Adrenal gland (tissue), 12 donors: Measurements from ENCODE around the gene RTN4. TPM values are rescaled to one million over a fixed set of nuclear protein-coding genes. Genes with fewer than 3 reads are reported as not detected.

ENCODE experiments used
- DNase-seq, 7 donors: peaks; one replicate each; pipeline ENCODE4 v3.0.0-alpha.2; 2019 to 2020
- H3K27ac ChIP-seq, 5 donors: fragments of 200-600 bp; sonication (generic) in 4 of 5; 1 replicate in 3 of 5; 2 replicates in 2 of 5; pipeline versions ENCODE4 v1.5.1 to v1.8.0; 2016 to 2020; ENCODE audit warnings: mild to moderate bottlenecking in 1 of 5
- H3K27me3 ChIP-seq: fragments of 200-600 bp; 2 replicates; pipeline ENCODE4 v1.8.0; 2021
- H3K36me3 ChIP-seq, 2 donors: fragments of 200-600 bp; replicated peaks in 1 of 2; 1 replicate in 1 of 2; 2 replicates in 1 of 2; pipeline versions ENCODE4 v1.5.1 to v1.8.0; 2018 to 2022
- H3K4me1 ChIP-seq, 2 donors: fragments of 200-600 bp; replicated peaks in 1 of 2; 1 replicate in 1 of 2; 2 replicates in 1 of 2; pipeline versions ENCODE4 v1.5.1 to v1.8.0; 2018 to 2021
- H3K4me3 ChIP-seq, 4 donors: fragments of 200-600 bp; sonication (generic) in 3 of 4; one replicate each; pipeline ENCODE4 v1.5.1; 2016 to 2018
- H3K9me3 ChIP-seq, 3 donors: fragments of 200-600 bp; sonication (generic) in 1 of 3; replicated peaks in 1 of 3; 1 replicate in 2 of 3; 2 replicates in 1 of 3; pipeline versions ENCODE4 v1.5.1 to v1.8.0; 2016 to 2021
- CTCF ChIP-seq, 6 experiments: fragments of 450-650 bp in 4 of 6; fragments of 200-600 bp in 2 of 6; sonication (generic) in 1 of 6; IDR thresholded peaks; 1 replicate in 5 of 6; 2 replicates in 1 of 6; pipeline versions ENCODE4 v1.5.1 to v1.8.0; 2016 to 2021; ENCODE audit warnings: antibody characterized with exemption in 6 of 6, mild to moderate bottlenecking in 2 of 6, moderate library complexity in 1 of 6
- POLR2A ChIP-seq, 2 donors: fragments of 450-650 bp; IDR thresholded peaks; one replicate each; pipeline ENCODE4 v1.6.1; 2017; ENCODE audit warnings: antibody characterized with exemption in 2 of 2, mild to moderate bottlenecking in 2 of 2, moderate library complexity in 1 of 2
- WGBS, 4 donors: extraction: QIAGEN DNeasy Blood & Tissue Kit in 2 of 4; methylation state at CpG; one replicate each; pipeline versions ENCODE4 v1.1.5 to v1.1.7; 2013 to 2017; 5-methylcytosine and 5-hydroxymethylcytosine counted together
- intact Hi-C, 2 donors: fragments of 100-400 bp; cut with DNase I; formaldehyde crosslinking; loops; one replicate each; pipeline versions ENCODE4 v1.14.1 to v1.15.0; 2022 to 2023
- polyA plus RNA-seq, 3 donors: library from polyadenylated mRNA; stranded (reverse); fragments of 200-250 nt in 2 of 3; fragments of 350-450 nt in 1 of 3; fragmentation: Illumina TruSeq in 1 of 3; extraction: RNeasy Lipid Tissue Mini Kit (QIAGEN cat#74804) in 1 of 3; gene quantifications; one replicate each; pipeline ENCODE4 v1.2.3, GENCODE V29; 2013 to 2014
- total RNA-seq, 9 donors: library from RNA; depleted of rRNA in 4 of 9; stranded (reverse); fragments of >200 nt in 4 of 9; fragments of 120-200 nt in 1 of 9; fragmentation: NEBNext Ultra II Directional in 1 of 9; extraction: Animal tissue kit (Norgen Biotek cat#: 25700) in 1 of 9; gene quantifications; one replicate each; pipeline versions ENCODE4 v1.1.0 to v1.2.4, GENCODE V29; 2013 to 2023
- donor health status: healthy with polysubstance abuse.
- donor health status: Bipolar disorder and iron deficiency.
- donor health status: DM: yes; HTN: yes; CAD: no.
- donor health status: DM: no; HTN: no; CAD: no.
- donor health status: DM: no; HTN: no; CAD: no.
- donor health status: DM: yes; HTN: yes; CAD: no.

RTN4 gene
- total and polyA plus RNA-seq, 12 donors = 114 to 694 (median 444) TPM

GRCh38 chr2:55087936-55088335, 37.7 kb upstream of the RTN4 start:
- Histone ChIP-seq H3K27ac (no peak overlapping the region), H3K9me3 (no peaks in the 10 kb centered on the region), H3K27me3 (no peaks in the 10 kb centered on the region), H3K36me3 (no peaks in the 10 kb centered on the region), H3K4me1 (no peaks in the 10 kb centered on the region), H3K4me3 (no peak overlapping the region)
- 83 to 91% (median 85%) methylated on average over 3 of the region's 3 CpGs for WGBS, 4 donors
- intact Hi-C loops = no loop called here
- DNase-seq = no peak
- TF ChIP-seq POLR2A (IDR thresholded peaks at IDR 0.05) (no peak), CTCF (IDR thresholded peaks at IDR 0.05) (no peak)

- no peak for DNase-seq
- no peaks in the 10 kb centered on the region for H3K27me3 ChIP-seq
- intact Hi-C loops = no loop called here
- H3K9me3 ChIP-seq = no peaks in the 10 kb centered on the region
- no peaks in the 10 kb centered on the region for H3K36me3 ChIP-seq
- no peaks in the 10 kb centered on the region for H3K4me1 ChIP-seq
- no peak overlapping the region for H3K4me3 ChIP-seq
- TF ChIP-seq CTCF (IDR thresholded peaks at IDR 0.05) = no peak
- no peak for TF ChIP-seq POLR2A (IDR thresholded peaks at IDR 0.05)
- H3K27ac ChIP-seq = no peak overlapping the region
Observed at GRCh38 chr2:55087501-55087900, 37.2 kb upstream of the RTN4 start.

DNA sequence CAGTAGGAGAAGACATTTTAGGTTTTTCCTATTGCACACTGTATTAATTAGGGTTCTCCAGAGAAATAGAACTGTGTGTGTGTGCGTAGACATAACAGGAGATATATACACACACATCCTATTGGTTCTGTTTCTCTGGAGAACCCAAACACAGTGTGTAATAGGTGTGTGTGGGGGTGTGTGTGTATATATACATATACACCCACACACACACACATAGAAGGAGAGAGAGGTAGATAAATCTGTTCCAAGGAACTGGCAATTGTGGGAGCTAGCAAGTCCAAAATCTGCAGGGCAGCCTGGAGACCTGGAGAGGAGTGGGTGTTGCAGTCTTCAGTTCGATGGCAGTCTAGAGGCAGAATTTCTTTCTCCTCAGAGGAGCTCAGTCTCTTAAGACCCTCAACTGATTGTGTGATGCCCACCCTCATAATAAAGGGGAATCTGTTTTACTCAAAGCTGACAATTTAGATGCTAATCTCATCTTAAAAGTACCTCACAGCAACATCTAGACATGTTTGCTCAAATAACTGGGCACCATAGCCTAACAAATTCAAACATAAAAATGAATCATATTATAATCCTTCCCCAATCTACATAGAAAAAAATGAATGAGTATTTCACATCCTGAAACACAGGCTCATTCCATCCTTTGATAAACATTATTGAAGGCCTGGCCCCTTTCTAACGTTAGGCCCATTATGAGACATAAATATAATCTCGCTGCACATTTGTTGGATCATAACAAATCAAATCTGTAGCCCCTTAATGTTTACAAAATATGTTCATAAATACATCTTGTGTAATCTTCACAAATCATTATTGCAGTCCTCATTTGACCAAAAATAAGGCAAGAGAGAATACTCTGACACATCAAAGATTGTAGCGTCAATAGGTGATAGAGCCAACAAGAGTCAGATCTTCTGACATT, 35.1 kb upstream of the RTN4 start:
- TF ChIP-seq POLR2A (IDR thresholded peaks at IDR 0.05) (no peak), CTCF (IDR thresholded peaks at IDR 0.05) (no peak)
- Histone ChIP-seq H3K4me3 (no peak overlapping the region), H3K27ac (no peak overlapping the region), H3K36me3 (no peaks in the 10 kb centered on the region), H3K27me3 (no peaks in the 10 kb centered on the region), H3K9me3 (no peaks in the 10 kb centered on the region), H3K4me1 (no peaks in the 10 kb centered on the region)
- WGBS, 4 donors = 78 to 97% (median 94%) methylated on average over 5 of the region's 5 CpGs
- no peak for DNase-seq
- intact Hi-C loops = no loop called here

DNA sequence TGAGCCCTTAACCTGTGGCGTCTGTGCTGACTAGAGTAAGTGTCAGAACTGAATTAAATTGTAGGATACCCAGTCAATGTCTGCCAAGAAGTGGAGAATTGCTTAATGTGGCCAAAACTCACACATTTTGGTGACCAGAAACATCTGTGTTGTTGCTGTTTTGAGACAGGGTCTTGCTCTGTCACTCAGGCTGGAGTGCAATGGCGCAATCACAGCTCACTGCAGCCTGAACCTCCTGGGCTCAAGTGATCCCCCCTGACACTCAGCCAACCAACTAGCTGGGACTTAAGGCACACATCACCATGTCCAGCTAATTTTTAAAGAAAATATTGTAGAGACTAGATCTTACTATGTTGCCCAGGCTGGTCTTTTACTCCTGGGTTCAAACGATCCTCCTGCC, 34.4 kb upstream of the RTN4 start:
- Histone ChIP-seq H3K4me1 (no peaks in the 10 kb centered on the region), H3K27ac (no peak overlapping the region), H3K36me3 (no peaks in the 10 kb centered on the region), H3K9me3 (no peaks in the 10 kb centered on the region), H3K4me3 (no peak overlapping the region), H3K27me3 (no peaks in the 10 kb centered on the region)
- intact Hi-C loops = no loop called here
- DNase-seq = no peak
- TF ChIP-seq POLR2A (IDR thresholded peaks at IDR 0.05) (no peak), CTCF (IDR thresholded peaks at IDR 0.05) (no peak)
- WGBS, 4 donors = 71 to 90% (median 90%) methylated on average over 3 of the region's 3 CpGs
